HepG2 (cell line): Measurements from ENCODE around the gene RASD2. TPM values are rescaled to one million over a fixed set of nuclear protein-coding genes. Genes with fewer than 3 reads are reported as not detected.

Experiments used
- ATAC-seq: fragments of 200-7000 bp; cut with Tn5 transposase; 3 replicates; pipeline ENCODE4 v1.9.1; 2020; ENCODE audit warnings: mild to moderate bottlenecking, moderate library complexity
- BruUV-seq: library from RNA; stranded (reverse); fragments of 400-500 nt; replicated peaks from 2 replicates; lab custom pipeline; 2021; lab: Mats Ljungman, UMichigan
- CTCF ChIA-PET: fragments of 300-600 bp; formaldehyde crosslinking; extraction: SDS; loops from one replicate; lab custom pipeline; 2021; ENCODE audit warnings: low total read pairs, inconsistent platforms, low intra/inter-chr PET ratio; lab: Yijun Ruan, JAX
- POLR2A ChIA-PET: fragments of 350-600 bp; sonication (Branson Sonifier 250); formaldehyde crosslinking; loops from one replicate; lab custom pipeline; 2020; ENCODE audit warnings: antibody characterized with exemption, inconsistent platforms; lab: Yijun Ruan, JAX
- DNase-seq: peaks from one replicate; pipeline ENCODE4 v3.0.0-alpha.2; 2015; ENCODE audit warnings: low spot score
- FAIRE-seq: peaks from 3 replicates; lab custom pipeline; 2011; peaks lifted over from hg19 to GRCh38; lab: Jason Lieb, UNC
- H2AFZ ChIP-seq: one replicate; pipeline ENCODE4 v1.6.1; 2011; ENCODE audit warnings: low read length, inconsistent platforms
- H3K27ac ChIP-seq: fragments of 300-600 bp; 3 replicates; pipeline ENCODE4 v1.8.0; 2011; ENCODE audit warnings: mixed run types, mild to moderate bottlenecking, mixed read lengths, low read length, inconsistent platforms; ENCODE audit not compliant: insufficient read depth; ENCODE audit errors: extremely low read length
- H3K27me3 ChIP-seq, 2 experiments: fragments of 200-600 bp in 1 of 2; 2 replicates in 1 of 2; 3 replicates in 1 of 2; pipeline versions ENCODE4 v1.6.0 to v1.8.0; 2011; ENCODE audit warnings: low read length in 2 of 2, mild to moderate bottlenecking in 2 of 2, moderate library complexity in 2 of 2, inconsistent platforms in 1 of 2; ENCODE audit not compliant: insufficient read depth in 2 of 2, control insufficient read depth in 1 of 2
- H3K36me3 ChIP-seq, 2 experiments: fragments of 200-600 bp in 1 of 2; replicated peaks in 1 of 2; 2 replicates in 1 of 2; 3 replicates in 1 of 2; pipeline versions ENCODE4 v1.5.1 to v1.8.0; 2011; ENCODE audit warnings: low read length in 2 of 2, inconsistent platforms in 1 of 2; ENCODE audit not compliant: insufficient read depth in 2 of 2, control insufficient read depth in 1 of 2
- H3K4me1 ChIP-seq: 2 replicates; pipeline ENCODE4 v1.5.1; 2012; ENCODE audit warnings: low read length, inconsistent platforms; ENCODE audit not compliant: insufficient read depth
- H3K4me2 ChIP-seq: 2 replicates; pipeline ENCODE4 v1.6.0; 2011; ENCODE audit warnings: low read depth, low read length, inconsistent platforms
- H3K4me3 ChIP-seq, 3 experiments: fragments of 200-600 bp in 1 of 3; sonication (generic), shearing (Covaris generic) in 1 of 3; replicated peaks in 1 of 3; 2 replicates each; pipeline ENCODE4 v1.5.1; 2011 to 2016; ENCODE audit warnings: low read length in 3 of 3, inconsistent platforms in 2 of 3, low read depth in 2 of 3, mild to moderate bottlenecking in 2 of 3, control low read depth in 1 of 3, mixed read lengths in 1 of 3; ENCODE audit not compliant: insufficient read depth in 1 of 3
- H3K79me2 ChIP-seq: one replicate; pipeline ENCODE4 v1.6.1; 2011; ENCODE audit warnings: low read length, inconsistent platforms; ENCODE audit not compliant: insufficient read depth
- H3K9ac ChIP-seq: 2 replicates; pipeline ENCODE4 v1.6.0; 2011; ENCODE audit warnings: mild to moderate bottlenecking, low read depth, low read length, inconsistent platforms; ENCODE audit not compliant: insufficient read depth
- H3K9me3 ChIP-seq: 2 replicates; pipeline ENCODE4 v1.5.1; 2012; ENCODE audit warnings: mild to moderate bottlenecking, low read length
- H4K20me1 ChIP-seq: 2 replicates; pipeline ENCODE4 v1.6.0; 2011; ENCODE audit warnings: inconsistent platforms, mild to moderate bottlenecking, low read length, moderate library complexity; ENCODE audit not compliant: insufficient read depth
- FIP1L1 ChIP-seq: fragments of 200-400 bp; formaldehyde crosslinking; IDR thresholded peaks from 2 replicates; pipeline ENCODE4 v1.6.1; 2018; ENCODE audit warnings: low read depth, mild to moderate bottlenecking, low read length, moderate library complexity, borderline replicate concordance; ENCODE audit not compliant: insufficient read depth
- HNRNPL ChIP-seq: fragments of 200-400 bp; formaldehyde crosslinking; IDR thresholded peaks from 2 replicates; pipeline ENCODE4 v1.6.1; 2017; ENCODE audit warnings: mild to moderate bottlenecking, low read depth, low read length
- MLX ChIP-seq: IDR thresholded peaks from 2 replicates; pipeline ENCODE4 v1.6.1; 2016
- NFIB ChIP-seq: sonication (generic); formaldehyde crosslinking; IDR thresholded peaks from 2 replicates; pipeline ENCODE4 v1.9.0; 2021; ENCODE audit warnings: missing genetic modification reagents, mild to moderate bottlenecking, borderline replicate concordance
- NR1H2 ChIP-seq: sonication (generic); formaldehyde crosslinking; IDR thresholded peaks from 2 replicates; pipeline ENCODE4 v1.8.1; 2022; ENCODE audit warnings: low read depth, missing genetic modification reagents, borderline replicate concordance
- ZNF629 ChIP-seq: sonication (generic); formaldehyde crosslinking; conservative IDR thresholded peaks from 2 replicates; pipeline ENCODE4 v1.5.0; 2020; ENCODE audit warnings: missing genetic modification reagents
- ZNF780A ChIP-seq: sonication (generic); formaldehyde crosslinking; IDR thresholded peaks from 2 replicates; pipeline ENCODE4 v1.8.0; 2022; ENCODE audit warnings: mild to moderate bottlenecking, missing genetic modification reagents, moderate library complexity
- WGBS: methylation state at CpG from one replicate; pipeline ENCODE4 v1.1.6; 2017; ENCODE audit warnings: low lambda C conversion rate; 5-methylcytosine and 5-hydroxymethylcytosine counted together
- in situ Hi-C: cut with HindIII; loops from 2 replicates; pipeline ENCODE4 v1.10.0; 2017; ENCODE audit warnings: low pct_unique_long_range_greater_than_20kb; ENCODE audit not compliant: extremely low pct_ligation_motif_present
- intact Hi-C: fragments of 100-400 bp; cut with micrococcal nuclease; formaldehyde crosslinking; loops from one replicate; pipeline ENCODE4 v1.10.0; 2022; ENCODE audit not compliant: unreplicated experiment
- polyA plus RNA-seq, 8 experiments: library from polyadenylated mRNA; depleted of rRNA in 3 of 8; stranded (reverse) in 7 of 8; unstranded in 1 of 8; fragments of >200 nt; fragmentation: Illumina TruSeq in 4 of 8; extraction: Trizol in 4 of 8; gene quantifications; 2 replicates each; pipeline versions ENCODE4 v1.2.1 to v1.2.3, GENCODE V29; 2011 to 2016; ENCODE audit warnings: low read depth in 4 of 8, missing spikeins in 1 of 8, mixed read lengths in 1 of 8; ENCODE audit not compliant: insufficient read depth in 1 of 8
- total RNA-seq, 5 experiments: library from RNA; depleted of rRNA; stranded (reverse); fragments of >200 nt; fragmentation: Illumina TruSeq; extraction: Trizol; gene quantifications; 2 replicates each; pipeline ENCODE4 v1.2.3, GENCODE V29; 2016; ENCODE audit warnings: low read depth in 1 of 5
- TF ChIP-seq, protein P1 (sequence below): sonication (generic); formaldehyde crosslinking; IDR thresholded peaks from 2 replicates; pipeline ENCODE4 v1.5.0; 2020; ENCODE audit warnings: mild to moderate bottlenecking, missing genetic modification reagents

The RASD2 gene
- total and polyA plus RNA-seq, 2 of the 13 experiments (the other 11 are each of a cell fraction or from before 2014, with no cell fraction given), result not detected

- TF ChIP-seq NFIB (CRISPR knock-in tag) (no peak), HNRNPL (no peak)
These were observed 31.9 kb downstream of the RASD2 start (continued) for GRCh38 chr22:35572556-35572955.

DNA sequence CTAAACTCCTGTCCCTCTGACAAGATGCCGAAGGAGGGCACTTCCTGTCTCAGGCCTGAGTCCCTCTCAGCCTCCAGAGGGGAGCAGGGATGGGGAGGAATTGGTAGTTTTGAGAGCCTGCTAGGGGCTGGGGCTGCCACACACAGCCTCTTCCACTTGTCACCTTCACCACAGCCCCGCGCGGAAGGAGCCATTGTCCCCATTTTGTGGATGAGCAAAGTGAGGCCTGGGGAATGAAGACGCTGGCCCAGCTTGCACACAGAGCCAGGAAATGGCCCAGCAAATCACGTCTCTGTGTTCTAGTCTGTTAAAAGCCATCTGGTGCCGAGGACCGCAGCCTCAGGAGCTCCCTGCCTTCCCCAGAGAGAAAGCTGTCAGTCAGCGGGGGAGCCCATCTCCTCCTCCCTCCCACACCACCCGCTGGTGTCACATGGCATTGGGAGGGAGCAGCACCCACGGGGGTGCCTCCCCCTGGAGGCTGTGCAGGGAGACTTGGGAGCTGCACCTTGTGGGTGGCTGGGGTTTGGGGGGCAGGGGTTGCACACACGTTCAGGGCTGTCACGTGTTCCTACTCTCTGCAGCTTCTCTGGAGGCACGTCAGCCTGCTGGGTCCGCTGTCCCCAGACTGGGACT lies 34.6 kb downstream of the RASD2 start:
- H4K20me1 ChIP-seq, result no peaks in the 10 kb centered on the region
- H2AFZ ChIP-seq, result no peak overlapping the region
- H3K79me2 ChIP-seq, result no peaks in the 10 kb centered on the region
- DNase-seq, result no peak
- ChIA-PET POLR2A (no interaction called here), CTCF (no interaction called here)
- no peak overlapping the region for H3K9ac ChIP-seq
- no peak for TF ChIP-seq ZNF780A (CRISPR knock-in tag)
- peak; percentile 82 for TF ChIP-seq ZNF629
- H3K4me2 ChIP-seq, result no peak overlapping the region
- ATAC-seq, result no peak
- H3K27ac ChIP-seq, result no peak overlapping the region
- WGBS, result 67% methylated on average over 6 of the region's 15 CpGs
- no TSS peak for BruUV-seq
- in situ Hi-C loops, result no loop called here
- intact Hi-C loops, result no loop called here
- H3K27me3 ChIP-seq, result peaks cover 0 to 19% of the 10 kb centered on the region in 2 experiments; a peak in 3 of 5 replicates
- H3K4me3 ChIP-seq, result no peak overlapping the region
- H3K36me3 ChIP-seq, result no peaks in the 10 kb centered on the region
- FAIRE-seq, result no peak
- no peaks in the 10 kb centered on the region for H3K4me1 ChIP-seq
- no peaks in the 10 kb centered on the region for H3K9me3 ChIP-seq

DNA sequence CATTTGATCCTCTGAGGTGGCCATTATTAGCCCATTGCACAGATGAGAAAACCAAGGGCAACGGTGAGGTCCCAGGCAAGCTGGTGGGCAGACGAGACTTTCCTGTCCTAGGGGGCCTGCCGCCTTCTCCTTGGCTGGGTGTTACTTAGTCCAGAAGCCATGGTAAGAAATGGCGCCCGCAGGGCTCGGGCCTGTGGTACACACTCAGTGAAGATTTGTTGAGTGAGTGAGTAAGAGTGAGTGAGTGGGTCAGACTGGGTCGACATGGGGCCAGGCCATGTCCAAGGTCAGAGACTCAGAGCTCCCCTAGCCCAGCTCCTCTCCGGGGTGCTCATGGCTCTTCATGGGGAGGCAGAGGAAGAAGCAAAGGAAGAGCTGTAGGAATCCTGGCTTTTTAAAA lies 36.0 kb downstream of the RASD2 start:
- H2AFZ ChIP-seq, result no peak overlapping the region
- WGBS, result 36% methylated on average over 7 of the region's 8 CpGs
- ATAC-seq, result no peak
- no peak overlapping the region for H3K4me3 ChIP-seq
- TF ChIP-seq FIP1L1 (no peak), MLX (CRISPR knock-in tag) (no peak), NR1H2 (no peak), ZNF629 (peak; percentile 34; the same call in 1 of the 2 replicates)
- TF ChIP-seq, protein P1, sequence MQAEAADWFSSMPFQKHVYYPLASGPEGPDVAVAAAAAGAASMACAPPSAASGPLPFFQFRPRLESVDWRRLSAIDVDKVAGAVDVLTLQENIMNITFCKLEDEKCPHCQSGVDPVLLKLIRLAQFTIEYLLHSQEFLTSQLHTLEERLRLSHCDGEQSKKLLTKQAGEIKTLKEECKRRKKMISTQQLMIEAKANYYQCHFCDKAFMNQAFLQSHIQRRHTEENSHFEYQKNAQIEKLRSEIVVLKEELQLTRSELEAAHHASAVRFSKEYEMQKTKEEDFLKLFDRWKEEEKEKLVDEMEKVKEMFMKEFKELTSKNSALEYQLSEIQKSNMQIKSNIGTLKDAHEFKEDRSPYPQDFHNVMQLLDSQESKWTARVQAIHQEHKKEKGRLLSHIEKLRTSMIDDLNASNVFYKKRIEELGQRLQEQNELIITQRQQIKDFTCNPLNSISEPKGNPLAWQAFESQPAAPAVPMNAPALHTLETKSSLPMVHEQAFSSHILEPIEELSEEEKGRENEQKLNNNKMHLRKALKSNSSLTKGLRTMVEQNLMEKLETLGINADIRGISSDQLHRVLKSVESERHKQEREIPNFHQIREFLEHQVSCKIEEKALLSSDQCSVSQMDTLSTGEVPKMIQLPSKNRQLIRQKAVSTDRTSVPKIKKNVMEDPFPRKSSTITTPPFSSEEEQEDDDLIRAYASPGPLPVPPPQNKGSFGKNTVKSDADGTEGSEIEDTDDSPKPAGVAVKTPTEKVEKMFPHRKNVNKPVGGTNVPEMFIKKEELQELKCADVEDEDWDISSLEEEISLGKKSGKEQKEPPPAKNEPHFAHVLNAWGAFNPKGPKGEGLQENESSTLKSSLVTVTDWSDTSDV (CRISPR knock-in tag), result no peak
- TF ChIP-seq, all 625 proteins: peak for 1
- Histone ChIP-seq H3K27me3 (peaks cover 0 to 10% of the 10 kb centered on the region in 2 experiments; a peak in 2 of 5 replicates), H3K9ac (no peak overlapping the region), H3K4me1 (no peaks in the 10 kb centered on the region), H3K27ac (no peak overlapping the region), H3K9me3 (no peaks in the 10 kb centered on the region), H3K79me2 (no peaks in the 10 kb centered on the region), H3K4me2 (no peak overlapping the region), H4K20me1 (no peaks in the 10 kb centered on the region), H3K36me3 (no peaks in the 10 kb centered on the region)
- intact Hi-C loops, result no loop called here
- DNase-seq (no peak), FAIRE-seq (no peak)
- ChIA-PET POLR2A (no interaction called here), CTCF (no interaction called here)
- BruUV-seq, result no TSS peak
- in situ Hi-C loops, result no loop called here
